ENCODE measurements around the gene WBP2.

Gene WBP2

GRCh38 chr17:75815399-75815798 lies 39.7 kb downstream of the WBP2 start:
- H3K9me3 ChIP-seq (ENCODE audit: insufficient read depth, low read length, severe bottlenecking), result no peaks in the 10 kb centered on the region
- peaks cover 7% of the 10 kb centered on the region for H4K20me1 ChIP-seq (ENCODE audit: insufficient read depth, low read length)
- no peak overlapping the region for H3K4me2 ChIP-seq (ENCODE audit: insufficient read depth, low read length)
- H3K36me3 ChIP-seq (ENCODE audit: insufficient read depth, low read length), result peaks cover 98% of the 10 kb centered on the region
- no peak overlapping the region for H3K27ac ChIP-seq (ENCODE audit: low read length)
- H3K27me3 ChIP-seq (ENCODE audit: insufficient read depth, low read length, poor library complexity), result no peaks in the 10 kb centered on the region
- no peak for ATAC-seq (ENCODE audit: insufficient read depth, low read depth)
- H3K4me3 ChIP-seq (ENCODE audit: low read depth in 1 of 2, low read length in 2 of 2), result no peak overlapping the region
- no peak for DNase-seq
- TF ChIP-seq CTCF (IDR thresholded peaks at IDR 0.05; ENCODE audit: borderline replicate concordance, extremely low read depth, low read length, poor library complexity, severe bottlenecking), result no peak
- H3K79me2 ChIP-seq (ENCODE audit: insufficient read depth, low read length), result 0 out of 2 replicates have a peak, but pooled peaks cover 2% of the 10 kb centered on the region
- H3K9ac ChIP-seq (ENCODE audit: low read depth, low read length), result no peak overlapping the region
- no peaks in the 10 kb centered on the region for H3K4me1 ChIP-seq (ENCODE audit: insufficient read depth, low read length)
- H2AFZ ChIP-seq (ENCODE audit: low read depth, low read length), result no peak overlapping the region

DNA sequence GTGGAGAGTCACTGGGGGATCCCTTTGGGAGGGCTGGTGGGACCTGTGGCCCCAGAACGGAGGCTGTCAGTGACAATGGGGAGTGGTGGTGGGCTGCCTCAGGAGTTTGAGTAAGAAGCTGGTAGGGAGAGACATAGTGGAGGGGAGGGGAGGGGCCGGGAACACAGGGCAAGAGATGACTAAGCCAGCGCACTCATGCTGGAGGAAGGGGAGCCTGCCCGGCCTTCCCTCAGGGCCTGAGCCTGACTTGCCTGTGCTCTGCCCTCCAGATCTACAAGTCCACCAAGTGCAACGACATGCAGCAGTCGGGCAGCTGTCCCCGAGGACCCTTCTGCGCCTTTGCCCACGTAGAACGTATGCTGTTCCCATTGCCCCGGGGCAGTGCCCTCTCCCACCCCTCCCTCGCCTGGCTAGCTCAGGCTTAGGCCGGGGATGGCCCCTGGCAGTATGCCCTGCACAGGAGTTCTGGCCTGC lies 40.2 kb downstream of the WBP2 start:
- H2AFZ ChIP-seq (ENCODE audit: low read depth, low read length), result no peak overlapping the region

DNA sequence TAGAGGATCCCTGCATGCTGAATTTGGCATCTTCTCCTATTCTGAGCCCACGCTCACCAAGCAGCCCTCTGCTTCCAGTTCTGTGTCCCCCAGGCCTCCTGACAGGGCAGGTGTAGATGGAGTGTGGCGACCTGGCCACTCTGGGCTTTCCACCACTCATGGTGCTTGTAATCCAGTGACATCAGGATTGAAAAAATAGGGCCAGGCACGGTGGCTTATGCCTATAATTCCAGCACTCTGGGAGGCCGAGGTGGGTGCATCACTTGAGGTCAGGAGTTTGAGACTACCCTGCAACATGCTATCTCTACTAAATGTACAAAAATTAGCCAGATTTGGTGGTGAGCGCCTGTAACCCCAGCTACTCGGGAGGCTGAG lies 41.1 kb downstream of the WBP2 start:
- ATAC-seq (ENCODE audit: insufficient read depth, low read depth) (no peak), DNase-seq (no peak)
- Histone ChIP-seq H3K4me3 (ENCODE audit: low read depth in 1 of 2, low read length in 2 of 2) (no peak overlapping the region), H3K9me3 (ENCODE audit: insufficient read depth, low read length, severe bottlenecking) (no peaks in the 10 kb centered on the region), H2AFZ (ENCODE audit: low read depth, low read length) (no peak overlapping the region), H3K4me2 (ENCODE audit: insufficient read depth, low read length) (no peak overlapping the region), H3K27me3 (ENCODE audit: insufficient read depth, low read length, poor library complexity) (no peaks in the 10 kb centered on the region), H4K20me1 (ENCODE audit: insufficient read depth, low read length) (peaks cover 19% of the 10 kb centered on the region), H3K36me3 (ENCODE audit: insufficient read depth, low read length) (peaks cover 98% of the 10 kb centered on the region), H3K4me1 (ENCODE audit: insufficient read depth, low read length) (no peaks in the 10 kb centered on the region), H3K27ac (ENCODE audit: low read length) (no peak overlapping the region), H3K79me2 (ENCODE audit: insufficient read depth, low read length) (peaks cover 9% of the 10 kb centered on the region; the same call in 1 of the 2 replicates), H3K9ac (ENCODE audit: low read depth, low read length) (no peak overlapping the region)
- TF ChIP-seq EZH2 (IDR thresholded peaks at IDR 0.05; ENCODE audit: borderline replicate concordance, low read depth, low read length, severe bottlenecking), result no peak
- no peak for TF ChIP-seq CTCF (IDR thresholded peaks at IDR 0.05; ENCODE audit: borderline replicate concordance, extremely low read depth, low read length, poor library complexity, severe bottlenecking)

More for the DNA sequence above, 40.2 kb downstream of the WBP2 start:
- ATAC-seq (ENCODE audit: insufficient read depth, low read depth) (no peak), DNase-seq (no peak)
- Histone ChIP-seq H3K4me1 (ENCODE audit: insufficient read depth, low read length) (no peaks in the 10 kb centered on the region), H3K27me3 (ENCODE audit: insufficient read depth, low read length, poor library complexity) (no peaks in the 10 kb centered on the region), H3K79me2 (ENCODE audit: insufficient read depth, low read length) (0 out of 2 replicates have a peak, but pooled peaks cover 2% of the 10 kb centered on the region), H3K4me2 (ENCODE audit: insufficient read depth, low read length) (no peak overlapping the region), H4K20me1 (ENCODE audit: insufficient read depth, low read length) (peaks cover 10% of the 10 kb centered on the region), H3K27ac (ENCODE audit: low read length) (no peak overlapping the region), H3K9ac (ENCODE audit: low read depth, low read length) (no peak overlapping the region), H3K4me3 (ENCODE audit: low read depth in 1 of 2, low read length in 2 of 2) (no peak overlapping the region), H3K9me3 (ENCODE audit: insufficient read depth, low read length, severe bottlenecking) (no peaks in the 10 kb centered on the region), H3K36me3 (ENCODE audit: insufficient read depth, low read length) (peaks cover 98% of the 10 kb centered on the region)
- TF ChIP-seq EZH2 (IDR thresholded peaks at IDR 0.05; ENCODE audit: borderline replicate concordance, low read depth, low read length, severe bottlenecking) (no peak), CTCF (IDR thresholded peaks at IDR 0.05; ENCODE audit: borderline replicate concordance, extremely low read depth, low read length, poor library complexity, severe bottlenecking) (no peak)
